Spleen (tissue), 7 donors: Measurements from ENCODE around the gene CARS1.

ENCODE experiments used
- CTCF ChIP-seq, 11 experiments: fragments of 200-600 bp in 7 of 11; fragments of 450-650 bp in 4 of 11; sonication (generic) in 4 of 11; IDR thresholded peaks in 8 of 11; conservative IDR thresholded peaks in 3 of 11; 1 replicate in 7 of 11; 2 replicates in 4 of 11; pipeline versions ENCODE4 v1.4.0 to v1.8.0; 2016 to 2021; ENCODE audit warnings: antibody characterized with exemption in 11 of 11, inconsistent platforms in 4 of 11, mild to moderate bottlenecking in 1 of 11
- POLR2A ChIP-seq, 3 donors: fragments of 450-650 bp; IDR thresholded peaks; one replicate each; pipeline ENCODE4 v1.5.1; 2017; ENCODE audit warnings: antibody characterized with exemption in 3 of 3, mild to moderate bottlenecking in 1 of 3
- donor health status: DM: no; HTN: no; CAD: no; lungs with moderate emphysema.
- donor health status: DM: no; HTN: no; CAD: no.
- donor health status: DM: no; HTN: no; CAD: no.

DNA sequence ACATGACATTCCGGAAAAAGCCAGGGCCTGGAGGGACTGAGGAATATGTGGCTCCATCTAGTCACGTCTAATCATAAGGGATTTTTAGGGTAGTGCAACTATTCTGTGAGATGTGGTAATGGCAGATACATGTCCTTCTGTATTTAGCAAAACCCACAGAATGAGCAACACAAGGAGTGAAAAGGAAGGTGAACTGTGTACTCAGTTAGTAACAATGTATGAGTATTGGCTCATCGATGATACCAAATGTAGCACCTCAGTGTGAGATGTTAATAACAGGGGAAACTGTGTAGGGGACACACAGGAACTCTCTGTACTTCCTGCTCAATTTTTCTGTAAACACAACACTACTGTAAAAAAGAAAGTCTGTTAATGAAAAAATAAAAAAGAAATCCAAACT lies 42.0 kb upstream of the CARS1 start:
- TF ChIP-seq POLR2A (IDR thresholded peaks at IDR 0.05) (no peak), CTCF (IDR thresholded peaks at IDR 0.05 in 8 of 11, conservative IDR thresholded peaks at IDR 0.05 in 3 of 11) (no peak)
